Gastrocnemius medialis (tissue), 4 donors: ENCODE measurements around the gene SLC11A2. TPM values are rescaled to one million over a fixed set of nuclear protein-coding genes. Genes with fewer than 3 reads are reported as not detected.
"Not testable (repeated sequence)": the region's sequence is repeated elsewhere in the genome, so short reads cannot be mapped to it uniquely, and the experiment has no call there.

Experiments
- ATAC-seq, 2 donors: fragments of 150-250 bp; one replicate each; pipeline ENCODE4 v1.9.1; 2016
- DNase-seq, 2 donors: peaks; one replicate each; pipeline ENCODE4 v3.0.0-alpha.2; 2019
- H3K27ac ChIP-seq, 4 donors: fragments of 200-600 bp; sonication (generic); 1 replicate in 1 of 4; 2 replicates in 3 of 4; pipeline ENCODE4 v1.5.1; 2016 to 2018; ENCODE audit warnings: mild to moderate bottlenecking in 2 of 4, moderate library complexity in 1 of 4
- H3K27me3 ChIP-seq, 3 donors: fragments of 200-600 bp; sonication (generic) in 2 of 3; 1 replicate in 1 of 3; 2 replicates in 2 of 3; pipeline versions ENCODE4 v1.5.1 to v1.6.0; 2016 to 2019; ENCODE audit warnings: mild to moderate bottlenecking in 1 of 3, moderate library complexity in 1 of 3
- H3K36me3 ChIP-seq, 2 donors: fragments of 200-600 bp; sonication (generic) in 1 of 2; one replicate each; pipeline ENCODE4 v1.5.1; 2017 to 2018
- H3K4me1 ChIP-seq, 2 donors: fragments of 200-600 bp; sonication (generic) in 1 of 2; one replicate each; pipeline ENCODE4 v1.5.1; 2016 to 2017; ENCODE audit warnings: mild to moderate bottlenecking in 2 of 2
- H3K4me3 ChIP-seq, 4 donors: fragments of 200-600 bp; sonication (generic) in 3 of 4; 1 replicate in 1 of 4; 2 replicates in 3 of 4; pipeline ENCODE4 v1.5.1; 2016 to 2019; ENCODE audit warnings: mild to moderate bottlenecking in 2 of 4
- H3K9me3 ChIP-seq, 3 donors: fragments of 200-600 bp; sonication (generic) in 2 of 3; 1 replicate in 1 of 3; 2 replicates in 2 of 3; pipeline ENCODE4 v1.5.1; 2016 to 2019
- POLR2A ChIP-seq, 2 donors: fragments of 450-650 bp; IDR thresholded peaks; one replicate each; pipeline ENCODE4 v1.6.1; 2017; ENCODE audit warnings: antibody characterized with exemption in 2 of 2, mild to moderate bottlenecking in 2 of 2, moderate library complexity in 2 of 2
- in situ Hi-C, 4 donors: fragments of 200-750 bp; cut with MboI; loops; one replicate each; pipeline versions ENCODE4 v1.15.0 to v1.8.0; 2017; ENCODE audit warnings: low sequenced_read_pairs in 4 of 4
- intact Hi-C: fragments of 100-400 bp; cut with DNase I; formaldehyde crosslinking; loops from one replicate; pipeline ENCODE4 v1.15.1; 2023; ENCODE audit warnings: low total_unique reads
- total RNA-seq, 4 donors: library from RNA; depleted of rRNA; stranded (reverse); fragments of >200 nt; gene quantifications; one replicate each; pipeline versions ENCODE4 v1.1.0 to v1.2.3, GENCODE V29; 2016
- TF ChIP-seq, protein P1 (sequence below), 5 experiments: fragments of 450-650 bp in 3 of 5; fragments of 200-600 bp in 2 of 5; sonication (generic) in 2 of 5; IDR thresholded peaks in 4 of 5; conservative IDR thresholded peaks in 1 of 5; 1 replicate in 4 of 5; 2 replicates in 1 of 5; pipeline ENCODE4 v1.5.1; 2016 to 2019; ENCODE audit warnings: antibody characterized with exemption in 5 of 5, mild to moderate bottlenecking in 3 of 5, moderate library complexity in 3 of 5

Gene SLC11A2
- total RNA-seq, 4 donors from 2014 or later = 24.0 to 65.4 (median 47.0) TPM

- Histone ChIP-seq H3K4me3 (no peak overlapping the region), H3K36me3 (peaks cover 0 to 16% of the 10 kb centered on the region in 2 donors), H3K27ac (peak overlapping the region; percentile 83 to 91 (median 87)), H3K4me1 (peaks cover 59 to 69% of the 10 kb centered on the region in 2 donors), H3K9me3 (no peaks in the 10 kb centered on the region), H3K27me3 (no peaks in the 10 kb centered on the region)
- TF ChIP-seq POLR2A (IDR thresholded peaks at IDR 0.05) = no peak
- TF ChIP-seq, protein P1, sequence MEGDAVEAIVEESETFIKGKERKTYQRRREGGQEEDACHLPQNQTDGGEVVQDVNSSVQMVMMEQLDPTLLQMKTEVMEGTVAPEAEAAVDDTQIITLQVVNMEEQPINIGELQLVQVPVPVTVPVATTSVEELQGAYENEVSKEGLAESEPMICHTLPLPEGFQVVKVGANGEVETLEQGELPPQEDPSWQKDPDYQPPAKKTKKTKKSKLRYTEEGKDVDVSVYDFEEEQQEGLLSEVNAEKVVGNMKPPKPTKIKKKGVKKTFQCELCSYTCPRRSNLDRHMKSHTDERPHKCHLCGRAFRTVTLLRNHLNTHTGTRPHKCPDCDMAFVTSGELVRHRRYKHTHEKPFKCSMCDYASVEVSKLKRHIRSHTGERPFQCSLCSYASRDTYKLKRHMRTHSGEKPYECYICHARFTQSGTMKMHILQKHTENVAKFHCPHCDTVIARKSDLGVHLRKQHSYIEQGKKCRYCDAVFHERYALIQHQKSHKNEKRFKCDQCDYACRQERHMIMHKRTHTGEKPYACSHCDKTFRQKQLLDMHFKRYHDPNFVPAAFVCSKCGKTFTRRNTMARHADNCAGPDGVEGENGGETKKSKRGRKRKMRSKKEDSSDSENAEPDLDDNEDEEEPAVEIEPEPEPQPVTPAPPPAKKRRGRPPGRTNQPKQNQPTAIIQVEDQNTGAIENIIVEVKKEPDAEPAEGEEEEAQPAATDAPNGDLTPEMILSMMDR (IDR thresholded peaks at IDR 0.05 in 4 of 5, conservative IDR thresholded peaks at IDR 0.05 in 1 of 5) = no peak
- intact Hi-C loops = loop anchor here (2.0 kb wide), 1 partner anchor 51 kb away; no protein-coding TSS in a partner anchor
- DNase-seq (no peak), ATAC-seq (no peak)
- in situ Hi-C loops = no loop called here
These were observed 92.6 kb downstream of the SLC11A2 start for GRCh38 chr12:50933459-50934124.

- DNase-seq (no peak), ATAC-seq (peak; percentile 81 to 87)
- Histone ChIP-seq H3K4me1 (peaks cover 67 to 71% of the 10 kb centered on the region in 2 donors), H3K4me3 (no peak overlapping the region), H3K9me3 (no peaks in the 10 kb centered on the region), H3K27me3 (no peaks in the 10 kb centered on the region), H3K27ac (peak overlapping the region; percentile 83 to 91 (median 87)), H3K36me3 (peaks cover 0 to 16% of the 10 kb centered on the region in 2 donors)
- in situ Hi-C loops (no loop called here), intact Hi-C loops (loop anchor here (2.0 kb wide), 1 partner anchor 52 kb away; no protein-coding TSS in a partner anchor)
- TF ChIP-seq, protein P1 (IDR thresholded peaks at IDR 0.05 in 4 of 5, conservative IDR thresholded peaks at IDR 0.05 in 1 of 5) = no peak
- TF ChIP-seq POLR2A (IDR thresholded peaks at IDR 0.05) = peak; percentile 39 to 69
These were observed 93.3 kb downstream of the SLC11A2 start for GRCh38 chr12:50932787-50933280.

DNA sequence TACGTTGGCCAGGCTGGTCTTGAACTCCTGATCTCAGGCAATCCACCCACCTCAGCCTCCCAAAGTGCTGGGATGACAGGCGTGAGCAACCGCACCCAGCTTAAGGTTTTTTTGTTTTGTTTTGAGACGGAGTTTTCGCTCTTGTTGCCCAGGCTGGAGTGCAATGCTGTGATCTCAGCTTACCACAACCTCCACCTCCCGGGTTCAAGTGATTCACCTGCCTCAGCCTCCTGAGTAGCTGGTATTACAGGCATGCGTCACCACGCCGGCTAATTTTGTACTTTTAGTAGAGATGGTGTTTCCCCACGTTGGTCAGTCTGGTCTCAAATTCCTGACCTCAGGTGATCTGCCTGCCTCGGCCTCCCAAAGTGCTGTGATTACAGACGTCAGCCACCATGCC is 95.7 kb downstream of the SLC11A2 start:
- peak in 1 of 2 donors; percentile 40 for TF ChIP-seq POLR2A (IDR thresholded peaks at IDR 0.05)
- H3K4me3 ChIP-seq, in situ Hi-C loops, H3K9me3 ChIP-seq, intact Hi-C loops, H3K27me3 ChIP-seq: not testable (repeated sequence)
- peaks cover 68 to 71% of the 10 kb centered on the region in 2 donors for H3K4me1 ChIP-seq
- peak overlapping the region; percentile 83 to 91 (median 87) for H3K27ac ChIP-seq
- peaks cover 0 to 16% of the 10 kb centered on the region in 2 donors for H3K36me3 ChIP-seq
- DNase-seq = peak; percentile 41 to 77
- peak; percentile 3 to 6 for ATAC-seq

- Histone ChIP-seq H3K4me3 (no peak overlapping the region), H3K9me3 (no peaks in the 10 kb centered on the region), H3K36me3 (peaks cover 0 to 16% of the 10 kb centered on the region in 2 donors), H3K27me3 (no peaks in the 10 kb centered on the region), H3K27ac (peak overlapping the region; percentile 83 to 91 (median 87)), H3K4me1 (peaks cover 62 to 66% of the 10 kb centered on the region in 2 donors)
- DNase-seq (no peak), ATAC-seq (no peak)
- in situ Hi-C loops (loop anchor here in 2 of 4 donors (5.0 to 10.0 kb wide), 2 partner anchors 52 to 95 kb away; partner anchors contain the start of gene SLC11A2 (in 1 of the 2)), intact Hi-C loops (loop anchor here (5.0 kb wide), 1 partner anchor 287 kb away; the partner anchor contains the start of gene POU6F1)
- no peak for TF ChIP-seq POLR2A (IDR thresholded peaks at IDR 0.05)
- TF ChIP-seq, protein P1 (IDR thresholded peaks at IDR 0.05 in 4 of 5, conservative IDR thresholded peaks at IDR 0.05 in 1 of 5) = no peak
These were observed 96.4 kb downstream of the SLC11A2 start for GRCh38 chr12:50929831-50930230.

Other genes with a start within 250 kb of the SLC11A2 start
- gene TMPRSS12, start 183.5 kb downstream of the SLC11A2 start, total RNA-seq = not detected
- gene HIGD1C, start 73.8 kb downstream of the SLC11A2 start, total RNA-seq = not detected
- 10 to 100 TPM; 22.5 to 42.4 (median 29.8) TPM for gene LETMD1, start 21.9 kb upstream of the SLC11A2 start, total RNA-seq
- gene CSRNP2, start 57.2 kb upstream of the SLC11A2 start, total RNA-seq = 10 to 100 TPM; 17.3 to 29.5 (median 22.0) TPM
- 10 to 100 TPM in 2 of 4 donors, 1 to 10 TPM in 2; 8.9 to 14.2 (median 10.8) TPM for gene TFCP2, start 146.8 kb upstream of the SLC11A2 start, total RNA-seq
- 10 to 100 TPM in 2 of 4 donors, 1 to 10 TPM in 2; 8.1 to 11.1 (median 9.9) TPM for gene POU6F1, start 191.7 kb upstream of the SLC11A2 start, total RNA-seq
- 100 to 1,000 TPM; 204 to 274 (median 246) TPM for gene DAZAP2, start 212.4 kb upstream of the SLC11A2 start, total RNA-seq
- gene SMAGP, start 244.0 kb upstream of the SLC11A2 start, total RNA-seq = 1 to 10 TPM; 1.7 to 3.5 (median 2.5) TPM